Adipocyte (in vitro differentiated cells): ENCODE measurements around the gene SST.

ENCODE experiments used
- DNase-seq: peaks from one replicate; pipeline ENCODE4 v3.0.0-alpha.2; 2015; ENCODE audit warnings: low read depth
- H3K27me3 ChIP-seq: replicated peaks from 2 replicates; pipeline ENCODE4 v1.7.0; 2013; ENCODE audit warnings: mild to moderate bottlenecking, low read length, moderate library complexity; ENCODE audit not compliant: control insufficient read depth, insufficient read depth
- H3K36me3 ChIP-seq: 2 replicates; pipeline ENCODE4 v1.7.0; 2013; ENCODE audit warnings: low read length, mild to moderate bottlenecking, moderate library complexity; ENCODE audit not compliant: control insufficient read depth, insufficient read depth, severe bottlenecking
- H3K4me1 ChIP-seq: 2 replicates; pipeline ENCODE4 v1.7.0; 2013; ENCODE audit warnings: mild to moderate bottlenecking, low read length, moderate library complexity; ENCODE audit not compliant: control insufficient read depth, insufficient read depth
- H3K4me3 ChIP-seq: 2 replicates; pipeline ENCODE4 v1.7.0; 2013; ENCODE audit warnings: mild to moderate bottlenecking, low read length, moderate library complexity
- H3K9ac ChIP-seq: 2 replicates; pipeline ENCODE4 v1.7.0; 2013; ENCODE audit warnings: mild to moderate bottlenecking, low read length, moderate library complexity
- H3K9me3 ChIP-seq: 2 replicates; pipeline ENCODE4 v1.7.0; 2013; ENCODE audit warnings: mild to moderate bottlenecking, low read length, moderate library complexity; ENCODE audit not compliant: control insufficient read depth

SST gene

GRCh38 chr3:187700249-187700648 lies 30.1 kb upstream of the SST start:
- H3K36me3 ChIP-seq: no peaks in the 10 kb centered on the region
- H3K4me1 ChIP-seq: no peaks in the 10 kb centered on the region
- no peak overlapping the region for H3K9ac ChIP-seq
- no peak for DNase-seq
- H3K4me3 ChIP-seq: no peak overlapping the region
- H3K27me3 ChIP-seq: peaks cover 27% of the 10 kb centered on the region
- no peaks in the 10 kb centered on the region for H3K9me3 ChIP-seq

DNA sequence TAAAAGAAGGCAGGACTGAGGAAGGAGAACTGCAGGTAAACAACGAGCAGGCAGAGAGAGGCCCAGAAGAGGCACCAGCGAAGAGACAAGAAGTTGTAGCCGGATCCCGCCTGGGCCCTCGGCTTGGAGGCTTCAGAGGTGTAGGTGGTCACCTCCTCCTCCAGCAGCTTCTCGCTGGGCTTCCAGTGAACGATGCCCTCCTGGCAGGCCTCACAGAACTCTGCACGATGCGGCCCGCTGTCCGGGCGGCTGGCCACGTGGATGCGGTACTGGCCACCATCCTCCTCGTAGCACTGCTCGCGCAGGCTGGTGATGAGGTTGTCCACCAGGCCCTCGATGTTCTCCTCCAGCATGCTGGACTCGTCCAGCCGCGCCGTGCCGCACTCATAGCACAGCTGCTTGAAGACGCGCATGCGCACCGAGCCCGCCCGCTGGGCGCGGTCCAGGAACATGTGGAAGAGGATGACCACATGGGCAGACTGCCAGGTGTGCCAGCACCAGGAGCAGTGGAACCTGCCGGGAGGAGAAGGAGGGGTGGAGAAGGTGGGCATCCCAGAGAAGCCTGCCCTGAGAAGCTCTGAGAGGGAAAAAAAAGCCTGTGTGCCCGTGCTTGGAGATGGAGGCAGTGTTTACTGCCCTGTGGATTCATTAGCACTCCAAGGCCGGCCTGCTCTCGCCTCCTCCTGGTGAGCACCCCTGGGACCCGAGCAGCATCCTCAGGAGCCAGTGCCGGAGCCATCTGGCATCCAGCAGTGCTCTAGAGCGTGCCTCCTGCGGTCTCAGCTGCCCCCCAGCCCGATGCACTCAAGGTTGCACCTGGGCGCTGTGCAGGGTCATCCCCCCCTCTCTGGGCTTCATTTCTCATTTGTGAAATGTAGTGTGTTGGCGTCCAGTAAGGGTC lies 28.6 kb upstream of the SST start:
- Histone ChIP-seq H3K4me3 (no peak overlapping the region), H3K36me3 (no peaks in the 10 kb centered on the region), H3K4me1 (no peaks in the 10 kb centered on the region), H3K9ac (no peak overlapping the region), H3K9me3 (no peaks in the 10 kb centered on the region), H3K27me3 (peaks cover 27% of the 10 kb centered on the region)
- DNase-seq: no peak

GRCh38 chr3:187696021-187696420 lies 25.8 kb upstream of the SST start:
- Histone ChIP-seq H3K9me3 (no peaks in the 10 kb centered on the region), H3K9ac (no peak overlapping the region), H3K4me1 (no peaks in the 10 kb centered on the region), H3K36me3 (no peaks in the 10 kb centered on the region), H3K4me3 (no peak overlapping the region), H3K27me3 (peaks cover 27% of the 10 kb centered on the region)
- no peak for DNase-seq

DNA sequence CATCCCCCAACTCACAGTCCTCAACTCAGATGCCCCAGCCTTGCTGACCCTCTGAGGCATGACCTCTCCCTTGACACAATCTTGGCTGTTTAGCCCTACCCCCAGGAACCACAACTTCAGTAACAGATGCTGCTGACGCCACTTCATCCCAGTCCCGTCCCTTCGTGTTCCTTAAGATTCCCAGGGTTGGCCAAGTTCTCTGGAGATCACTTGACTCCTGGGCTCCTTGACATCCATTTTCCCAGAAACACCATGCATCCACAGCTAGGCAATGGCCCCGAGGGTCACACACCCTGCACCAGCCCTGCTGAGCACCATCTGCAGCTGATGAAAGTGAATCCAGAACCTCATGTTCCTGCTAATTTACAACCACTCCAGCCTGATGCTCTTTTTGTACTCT lies 25.3 kb upstream of the SST start:
- no peaks in the 10 kb centered on the region for H3K9me3 ChIP-seq
- no peaks in the 10 kb centered on the region for H3K4me1 ChIP-seq
- H3K27me3 ChIP-seq: peaks cover 22% of the 10 kb centered on the region
- H3K9ac ChIP-seq: no peak overlapping the region
- DNase-seq: no peak
- no peaks in the 10 kb centered on the region for H3K36me3 ChIP-seq
- no peak overlapping the region for H3K4me3 ChIP-seq

DNA sequence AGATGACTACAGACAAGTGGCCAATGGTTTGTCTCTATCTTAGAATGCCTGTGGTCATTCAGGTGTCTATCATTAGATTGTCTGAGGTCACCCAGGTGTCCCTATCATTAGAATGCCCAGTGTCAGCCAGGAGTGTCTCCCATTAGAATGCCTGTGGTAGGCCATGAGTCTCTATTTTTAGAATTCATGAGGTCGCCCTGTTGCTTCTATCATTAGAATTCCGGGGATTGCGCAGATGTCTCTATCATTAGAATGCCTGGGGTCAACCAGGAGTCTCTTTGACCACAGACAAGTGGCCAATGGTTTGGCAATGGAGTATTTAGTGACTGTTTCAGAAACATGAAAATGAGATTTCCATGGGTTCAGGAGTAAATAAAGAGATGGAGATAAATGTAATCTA lies 24.6 kb upstream of the SST start:
- H3K36me3 ChIP-seq: no peaks in the 10 kb centered on the region
- no peak overlapping the region for H3K4me3 ChIP-seq
- no peaks in the 10 kb centered on the region for H3K4me1 ChIP-seq
- H3K9ac ChIP-seq: no peak overlapping the region
- H3K27me3 ChIP-seq: peaks cover 16% of the 10 kb centered on the region
- H3K9me3 ChIP-seq: no peaks in the 10 kb centered on the region
- DNase-seq: no peak

DNA sequence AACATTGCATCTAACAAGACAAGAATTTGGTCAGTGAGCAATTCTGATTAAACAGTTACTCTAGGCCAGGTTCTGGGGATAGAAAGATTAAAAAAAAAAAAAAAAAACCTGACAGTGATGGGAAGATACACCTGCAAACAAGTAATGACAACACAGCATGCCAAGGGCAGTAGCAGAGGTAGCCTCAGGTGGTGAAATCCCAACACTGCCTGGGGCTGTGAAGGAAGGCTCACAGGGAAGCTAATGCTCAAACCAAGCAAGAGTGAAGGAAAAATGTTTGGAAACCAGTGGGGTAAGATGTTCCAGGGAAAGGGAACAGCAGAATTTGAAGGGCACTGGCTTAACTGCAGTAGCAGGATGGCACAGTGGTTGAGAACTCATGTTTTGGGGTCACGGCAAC lies 23.2 kb upstream of the SST start:
- Histone ChIP-seq H3K4me1 (no peaks in the 10 kb centered on the region), H3K4me3 (no peak overlapping the region), H3K36me3 (no peaks in the 10 kb centered on the region), H3K9me3 (no peaks in the 10 kb centered on the region), H3K9ac (no peak overlapping the region), H3K27me3 (peaks cover 10% of the 10 kb centered on the region)
- DNase-seq: no peak

- no peak overlapping the region for H3K4me3 ChIP-seq
- H3K27me3 ChIP-seq: peaks cover 7% of the 10 kb centered on the region
Observed at GRCh38 chr3:187689984-187690383, 19.8 kb upstream of the SST start.

DNA sequence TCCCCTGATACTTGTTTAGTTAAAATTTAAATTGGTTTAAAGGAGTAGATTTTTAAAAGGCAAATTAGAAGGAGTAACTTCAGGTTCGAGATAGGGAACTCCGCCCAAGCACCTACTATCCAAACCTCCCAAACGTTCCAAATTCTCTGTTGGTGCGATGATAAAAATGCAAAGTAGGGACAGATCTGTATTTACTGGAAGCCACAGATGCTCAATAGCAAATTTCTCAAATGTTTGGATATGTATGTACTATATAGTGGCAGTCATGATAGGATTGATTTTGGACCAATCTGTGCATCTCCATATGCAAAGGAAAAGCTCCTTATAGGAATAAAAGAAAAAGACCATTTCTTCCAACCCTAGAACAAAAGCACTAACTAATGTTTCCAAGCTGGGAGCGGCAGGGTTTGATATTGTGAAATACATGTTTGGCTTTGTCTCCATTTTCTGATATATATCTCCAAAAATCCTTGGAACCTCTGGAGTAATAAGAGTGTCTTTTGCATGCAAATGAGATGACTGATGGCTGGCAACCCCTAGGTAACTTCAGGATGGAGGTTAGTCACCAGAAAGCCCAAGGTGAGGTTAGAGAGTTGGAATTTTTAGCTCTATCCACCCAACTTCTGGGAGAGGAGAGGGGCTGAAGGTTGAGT lies 16.6 kb upstream of the SST start:
- Histone ChIP-seq H3K4me1 (no peaks in the 10 kb centered on the region), H3K9me3 (peaks cover 21% of the 10 kb centered on the region), H3K4me3 (no peak overlapping the region), H3K36me3 (no peaks in the 10 kb centered on the region), H3K27me3 (peaks cover 7% of the 10 kb centered on the region), H3K9ac (no peak overlapping the region)
- no peak for DNase-seq

More at GRCh38 chr3:187689984-187690383, 19.8 kb upstream of the SST start:
- no peaks in the 10 kb centered on the region for H3K36me3 ChIP-seq
- DNase-seq: no peak
- H3K9ac ChIP-seq: no peak overlapping the region
- no peaks in the 10 kb centered on the region for H3K4me1 ChIP-seq
- peaks cover 14% of the 10 kb centered on the region for H3K9me3 ChIP-seq

- H3K4me1 ChIP-seq: no peaks in the 10 kb centered on the region
- H3K9ac ChIP-seq: no peak overlapping the region
- H3K27me3 ChIP-seq: peaks cover 7% of the 10 kb centered on the region
- no peak overlapping the region for H3K4me3 ChIP-seq
- DNase-seq: no peak
- no peaks in the 10 kb centered on the region for H3K36me3 ChIP-seq
- peaks cover 21% of the 10 kb centered on the region for H3K9me3 ChIP-seq
Observed at GRCh38 chr3:187685948-187686347, 15.8 kb upstream of the SST start.

GRCh38 chr3:187684880-187685279 lies 14.7 kb upstream of the SST start:
- H3K27me3 ChIP-seq: peaks cover 7% of the 10 kb centered on the region
- H3K36me3 ChIP-seq: no peaks in the 10 kb centered on the region
- DNase-seq: no peak
- no peak overlapping the region for H3K4me3 ChIP-seq
- H3K9me3 ChIP-seq: peaks cover 21% of the 10 kb centered on the region
- H3K4me1 ChIP-seq: no peaks in the 10 kb centered on the region
- no peak overlapping the region for H3K9ac ChIP-seq

DNA sequence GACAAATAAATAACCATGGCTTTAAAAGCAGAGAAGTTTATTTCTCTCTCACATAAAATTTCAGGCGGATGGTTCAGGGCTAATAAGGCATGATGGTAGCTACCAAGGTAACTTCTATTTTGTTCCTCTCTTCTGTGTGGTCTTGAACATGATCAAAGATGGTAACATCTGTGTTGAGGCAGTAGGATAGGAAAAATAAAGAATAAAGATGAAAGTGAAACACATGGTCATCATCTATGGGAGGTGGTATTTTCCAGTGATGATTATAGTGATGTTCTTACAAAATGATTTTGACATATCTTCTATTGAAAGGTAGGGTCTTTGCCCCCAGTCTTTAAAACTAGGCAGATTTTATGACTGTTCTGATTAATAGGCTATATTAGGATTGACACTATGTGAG lies 14.2 kb upstream of the SST start:
- Histone ChIP-seq H3K4me1 (no peaks in the 10 kb centered on the region), H3K9me3 (peaks cover 21% of the 10 kb centered on the region), H3K27me3 (peaks cover 7% of the 10 kb centered on the region), H3K36me3 (no peaks in the 10 kb centered on the region), H3K4me3 (no peak overlapping the region), H3K9ac (no peak overlapping the region)
- no peak for DNase-seq
